HG03039 (cell line): ENCODE measurements around the gene ZNF761.
A peak's percentile ranks its signal among the peaks of the same experiment; 100 is the strongest.
"Not testable (repeated sequence)": the region's sequence is repeated elsewhere in the genome, so short reads cannot be mapped to it uniquely, and the experiment has no call there.

Experiments used
- ATAC-seq: cut with Tn5 transposase; IDR thresholded peaks from one replicate; pipeline ENCODE4 v1.9.1; 2021; ENCODE audit warnings: mild to moderate bottlenecking, moderate library complexity; ENCODE audit not compliant: unreplicated experiment

The ZNF761 gene

DNA sequence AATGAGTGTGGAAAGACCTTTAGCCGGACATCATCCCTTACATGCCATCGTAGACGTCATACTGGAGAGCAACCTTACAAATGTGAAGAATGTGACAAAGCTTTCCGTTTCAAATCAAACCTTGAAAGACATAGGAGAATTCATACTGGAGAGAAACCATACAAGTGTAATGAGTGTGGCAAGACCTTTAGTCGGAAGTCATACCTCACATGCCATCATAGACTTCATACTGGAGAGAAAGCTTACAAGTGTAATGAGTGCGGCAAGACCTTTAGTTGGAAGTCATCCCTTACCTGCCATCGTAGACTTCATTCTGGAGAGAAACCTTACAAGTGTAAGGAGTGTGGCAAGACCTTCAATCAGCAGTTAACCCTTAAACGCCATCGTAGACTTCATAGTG is 24.0 kb downstream of the ZNF761 start:
- ATAC-seq, result no peak

DNA sequence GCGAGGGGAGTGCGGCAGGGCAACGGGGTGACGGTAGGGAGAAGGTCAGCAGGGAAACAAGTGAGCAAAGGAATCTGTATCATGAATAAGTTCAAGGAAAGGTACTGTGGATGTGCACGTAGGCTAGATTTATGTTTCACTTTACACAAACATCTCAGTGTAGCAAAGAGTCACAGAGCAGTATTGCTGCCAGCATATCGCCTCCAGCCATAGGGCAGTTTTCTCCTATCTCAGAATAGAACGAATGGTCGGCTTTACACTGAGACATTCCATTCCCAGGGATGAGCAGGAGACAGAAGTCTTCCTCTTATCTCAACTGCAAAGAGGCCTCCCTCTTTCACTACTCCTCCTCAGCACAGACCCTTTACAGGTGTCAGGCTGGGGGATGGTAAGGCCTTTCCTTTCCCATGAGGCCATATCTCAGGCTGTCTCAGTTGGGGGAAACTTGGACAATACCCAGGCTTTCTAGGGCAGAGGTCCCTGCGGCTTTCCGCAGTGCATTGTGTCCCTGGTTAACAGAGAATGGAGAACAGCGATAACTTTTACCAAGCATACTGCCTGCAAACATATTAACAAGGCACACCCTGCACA is 28.4 kb downstream of the ZNF761 start:
- not testable (repeated sequence) for ATAC-seq

DNA sequence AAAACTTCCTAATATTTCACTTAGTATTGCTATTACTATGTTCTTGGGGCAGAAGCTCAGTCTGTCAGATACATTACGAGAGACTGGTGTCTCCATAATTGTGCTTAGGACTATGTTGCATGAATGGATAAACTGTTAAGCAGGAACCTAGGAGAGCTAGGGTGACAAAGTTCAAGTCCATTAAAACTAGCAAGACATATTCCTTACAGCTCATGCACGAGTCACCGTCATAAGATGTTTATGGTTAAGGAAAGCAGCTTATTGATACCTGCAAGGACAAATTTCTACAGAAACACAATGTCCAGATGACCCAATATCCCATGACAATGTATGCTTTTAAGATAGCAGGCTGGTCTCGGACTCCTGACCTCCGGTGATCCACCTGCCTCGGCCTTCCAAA is 30.1 kb downstream of the ZNF761 start:
- no peak for ATAC-seq

DNA sequence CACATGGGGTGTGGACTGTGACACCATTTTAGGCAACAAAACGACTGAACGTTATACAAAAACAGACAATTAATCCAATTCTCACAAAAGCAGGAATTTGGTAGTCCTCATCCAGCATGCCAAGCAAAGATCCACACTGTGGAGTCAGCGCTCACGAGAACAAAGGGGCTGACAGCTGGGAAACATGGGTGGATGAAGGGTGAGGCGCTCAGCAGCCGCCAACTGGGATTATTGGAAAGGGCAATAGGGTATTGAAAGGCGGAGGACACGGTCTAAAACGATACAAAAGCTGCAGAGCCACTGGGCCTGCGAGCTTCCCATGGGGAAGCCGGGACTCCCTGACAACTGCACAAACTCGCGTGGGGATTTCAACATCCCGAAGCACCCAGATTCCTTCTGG is 31.1 kb downstream of the ZNF761 start:
- no peak for ATAC-seq

DNA sequence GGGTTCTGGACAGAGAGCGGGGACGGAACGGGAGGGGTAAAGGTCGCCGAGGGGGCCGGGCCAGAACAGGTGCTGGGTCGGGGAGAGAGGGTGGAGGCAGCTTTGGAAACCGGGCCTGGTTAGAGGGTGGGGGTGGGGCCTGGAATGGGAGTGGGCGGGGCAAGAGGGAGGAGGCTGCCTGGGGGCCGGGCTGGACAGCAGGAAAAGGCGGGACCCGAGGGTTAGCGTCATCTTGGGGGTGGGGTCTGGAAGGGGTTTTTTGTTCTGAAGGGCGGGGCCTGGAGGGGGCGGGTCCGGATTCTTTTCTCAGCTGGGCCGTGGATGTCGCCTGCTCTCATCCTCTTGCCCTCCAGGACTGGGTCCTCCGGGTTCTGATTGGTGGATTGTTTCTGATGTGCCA is 31.5 kb downstream of the ZNF761 start:
- ATAC-seq, result no peak

DNA sequence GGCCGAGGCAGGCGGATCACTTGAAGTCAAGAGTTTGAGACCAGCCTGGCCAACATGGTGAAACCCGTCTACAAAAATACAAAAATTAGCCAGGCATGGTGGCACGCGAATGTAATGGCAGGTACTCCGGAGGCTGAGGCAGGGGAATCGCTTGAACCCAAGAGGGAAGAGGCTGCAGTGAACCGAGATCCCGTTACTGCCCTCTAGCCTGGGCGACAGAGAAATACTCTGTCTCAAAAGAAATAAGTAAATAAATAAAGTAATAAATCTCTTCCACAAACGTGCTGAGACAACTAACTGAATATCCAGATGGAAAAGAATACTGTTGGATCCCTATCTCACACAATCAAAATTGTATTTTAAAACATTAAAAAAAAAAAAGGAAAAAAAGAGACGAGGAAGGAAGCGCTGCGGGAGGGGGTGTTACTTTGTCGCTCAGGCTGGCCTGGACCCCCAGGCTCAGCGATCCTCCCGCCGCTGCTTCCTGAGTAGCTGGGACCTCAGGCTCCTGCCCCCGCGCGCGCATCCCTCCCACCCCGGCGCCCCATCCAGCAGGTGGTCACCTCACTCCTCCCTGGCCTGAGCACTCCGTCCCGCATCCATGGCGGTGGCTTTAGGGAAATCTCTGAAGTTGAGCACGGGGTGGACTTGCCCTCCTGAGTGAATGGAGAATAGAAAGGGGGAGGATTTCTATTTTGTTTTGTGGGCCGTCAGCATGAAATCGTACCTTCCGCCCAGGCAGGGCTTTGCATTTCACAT is 35.1 kb downstream of the ZNF761 start:
- ATAC-seq, result no peak

DNA sequence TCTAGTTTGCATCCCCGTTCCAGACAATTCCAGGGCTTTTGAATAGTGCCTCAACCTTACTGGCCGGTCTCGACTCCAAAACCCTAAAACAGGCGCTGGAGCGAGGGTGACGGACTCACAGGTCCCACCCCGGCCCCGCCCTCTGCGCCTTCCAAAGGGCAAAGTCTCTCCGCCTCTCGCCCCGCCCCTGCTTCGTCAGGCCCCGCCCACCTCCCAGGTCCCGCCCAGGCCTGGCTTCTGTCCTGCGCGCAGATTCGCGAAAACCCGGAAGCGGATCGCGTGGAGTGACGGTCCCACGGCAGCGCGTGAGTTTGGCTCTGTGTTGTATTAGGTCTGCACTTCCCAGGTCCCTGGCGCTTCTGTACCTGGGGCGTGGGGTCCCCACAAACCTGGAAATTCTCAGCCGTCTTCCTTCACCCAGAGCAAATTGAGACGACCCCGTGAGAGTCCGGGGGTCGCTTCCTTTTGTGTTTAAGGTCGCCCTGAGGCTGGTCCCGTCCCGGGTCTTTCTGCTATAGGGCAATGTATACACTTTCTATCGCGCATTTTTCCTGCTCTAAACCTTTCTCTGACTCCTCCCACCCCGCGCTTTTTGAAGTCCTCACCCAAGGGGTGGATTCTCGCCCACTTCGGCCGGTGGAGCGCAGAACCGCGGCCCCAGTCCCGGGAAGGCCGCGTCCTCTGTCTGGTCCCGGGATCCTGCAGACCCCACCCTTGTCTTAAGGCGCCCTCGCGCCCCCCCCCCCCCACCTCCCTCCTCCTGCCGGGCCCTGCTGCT is 35.9 kb downstream of the ZNF761 start, which contains the start of gene ZNF813:
Gene ZNF813 (plus strand): TSS at position 249 of the 778 bp plus-strand sequence. CDS start 16,090 bp downstream, outside the sequence.
- ATAC-seq, result peak; percentile 83

DNA sequence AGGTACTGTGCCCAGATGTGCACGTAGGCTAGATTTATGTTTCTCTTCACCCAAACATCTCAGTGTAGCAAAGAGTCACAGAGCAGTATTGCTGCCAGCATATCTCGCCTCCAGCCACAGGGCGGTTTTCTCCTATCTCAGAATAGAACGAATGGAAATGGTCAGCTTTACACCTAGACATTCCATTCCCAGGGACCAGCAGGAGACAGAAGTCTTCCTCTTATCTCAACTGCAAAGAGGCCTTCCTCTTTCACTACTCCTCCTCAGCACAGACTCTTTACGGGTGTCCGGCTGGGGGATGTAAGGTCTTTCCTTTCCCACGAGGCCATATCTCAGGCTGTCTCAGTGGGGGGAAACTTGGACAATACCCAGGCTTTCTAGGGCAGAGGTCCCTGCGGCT is 36.8 kb downstream of the ZNF761 start:
- not testable (repeated sequence) for ATAC-seq

DNA sequence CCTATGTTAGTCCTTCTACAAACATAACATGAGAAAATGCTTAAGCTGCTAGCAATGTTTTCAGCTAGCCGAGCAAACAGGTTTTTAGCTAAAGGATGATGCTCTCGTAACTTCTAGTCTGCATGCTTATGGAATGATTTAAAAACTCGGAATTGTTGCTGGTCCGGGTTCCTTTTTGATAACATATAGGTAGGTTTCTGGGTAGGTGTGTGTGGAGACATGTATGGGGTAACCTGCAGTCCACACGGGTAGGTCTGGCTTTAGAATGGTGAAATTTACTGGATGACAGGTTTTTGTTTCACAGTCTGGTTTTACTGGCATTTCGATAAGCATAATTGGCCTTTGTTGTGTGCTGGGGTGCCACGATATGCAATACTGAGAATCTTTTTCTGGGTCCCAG is 40.1 kb downstream of the ZNF761 start:
- no peak for ATAC-seq

DNA sequence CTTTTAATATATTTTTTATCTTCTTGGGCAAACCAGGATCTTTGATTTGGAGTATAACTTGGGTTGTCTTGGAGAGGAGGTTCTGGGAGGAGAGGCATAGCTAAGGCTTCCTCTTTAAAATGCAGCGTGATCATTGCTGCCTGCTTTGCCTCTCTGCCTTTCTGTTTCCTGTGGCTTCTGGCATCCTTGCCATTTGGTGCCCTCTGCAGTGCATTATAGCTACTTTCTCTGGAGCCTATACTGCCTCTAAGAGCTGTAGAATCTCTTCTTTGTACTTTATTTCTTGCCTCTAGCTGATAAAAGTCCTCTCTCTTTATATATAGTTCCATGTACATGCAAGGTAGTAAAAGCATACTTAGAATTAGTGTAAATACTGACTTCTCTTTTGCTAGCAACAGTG is 43.0 kb downstream of the ZNF761 start:
- not testable (repeated sequence) for ATAC-seq

DNA sequence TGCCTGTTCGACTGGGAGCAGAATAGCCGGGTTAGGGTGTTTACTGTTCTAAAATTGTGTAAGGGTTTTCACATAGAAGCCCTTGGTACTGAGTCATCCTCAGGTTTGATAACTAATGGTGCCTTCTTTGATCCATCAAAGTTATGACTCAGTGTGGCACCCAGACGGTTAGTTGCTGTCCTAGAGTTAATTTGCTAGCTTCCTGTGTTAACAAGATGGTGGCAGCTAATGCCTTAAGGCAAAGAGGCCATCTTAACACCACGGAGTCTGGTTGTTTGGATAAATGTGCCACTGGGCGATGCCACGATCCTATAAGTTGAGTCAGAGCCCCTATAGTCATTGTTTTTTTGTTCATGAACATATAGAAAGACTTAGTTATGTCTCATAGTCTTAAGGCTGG is 43.7 kb downstream of the ZNF761 start:
- ATAC-seq, result not testable (repeated sequence)

DNA sequence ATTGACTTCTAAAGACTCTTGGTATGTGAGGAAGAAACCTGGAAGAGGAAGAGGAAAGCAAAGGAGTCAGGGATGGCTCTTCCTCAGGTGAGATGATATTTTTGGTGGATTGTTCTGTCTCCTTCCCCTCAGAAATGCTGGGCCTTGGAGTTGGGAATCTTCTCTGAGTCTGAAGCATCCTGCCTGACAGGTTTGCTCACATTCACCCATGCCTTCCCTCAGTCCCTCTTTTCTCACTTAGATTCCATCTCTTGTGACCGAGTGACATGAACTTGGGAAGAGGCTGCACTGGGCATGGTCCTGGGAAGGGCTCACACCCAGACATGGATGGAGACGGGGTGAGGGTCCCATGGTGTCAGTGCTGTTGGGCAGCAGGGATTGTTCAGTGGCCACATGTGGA is 52.0 kb downstream of the ZNF761 start:
- ATAC-seq, result not testable (repeated sequence)

DNA sequence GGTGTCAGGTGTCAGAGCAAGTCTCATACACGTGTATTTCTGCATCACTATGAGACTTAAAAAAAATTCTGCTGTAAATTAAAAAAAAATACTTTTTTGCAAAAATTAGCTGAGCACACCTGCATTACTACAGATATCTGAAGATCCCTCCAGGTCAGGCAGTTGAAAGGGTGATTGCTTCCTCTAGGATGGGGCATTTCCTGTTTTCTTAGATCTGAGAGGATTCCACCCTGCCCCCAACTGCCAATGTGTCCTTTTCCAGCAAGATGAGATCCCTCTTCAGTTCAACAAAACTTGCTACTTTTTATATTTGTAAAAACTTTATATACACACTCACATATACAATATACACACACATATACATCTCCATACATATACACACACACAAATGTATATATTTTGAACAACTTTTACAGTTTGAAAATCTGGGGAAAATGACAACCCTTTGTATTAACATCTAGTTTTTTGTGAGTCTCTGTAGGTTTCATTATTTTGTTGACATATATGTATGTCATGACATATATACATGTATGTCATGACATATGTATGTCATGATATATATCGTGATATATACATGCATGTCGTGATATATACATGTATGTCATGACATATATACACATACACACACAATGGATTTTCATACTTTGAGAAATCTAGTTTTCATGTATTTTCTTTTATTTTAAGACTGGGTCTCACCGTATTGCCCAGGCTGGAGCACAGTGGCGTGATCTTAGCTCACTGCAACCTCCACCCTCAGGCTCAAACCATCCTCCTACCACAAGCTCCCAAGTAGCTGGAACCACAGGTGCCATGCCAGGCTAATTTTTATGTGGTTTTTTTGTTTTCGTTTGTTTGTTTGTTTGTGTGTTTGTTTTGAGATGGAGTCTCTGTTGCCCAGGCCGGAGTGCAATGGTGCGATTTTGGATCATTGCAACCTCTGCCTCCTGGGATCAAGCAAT is 53.5 kb downstream of the ZNF761 start:
- ATAC-seq, result no peak

DNA sequence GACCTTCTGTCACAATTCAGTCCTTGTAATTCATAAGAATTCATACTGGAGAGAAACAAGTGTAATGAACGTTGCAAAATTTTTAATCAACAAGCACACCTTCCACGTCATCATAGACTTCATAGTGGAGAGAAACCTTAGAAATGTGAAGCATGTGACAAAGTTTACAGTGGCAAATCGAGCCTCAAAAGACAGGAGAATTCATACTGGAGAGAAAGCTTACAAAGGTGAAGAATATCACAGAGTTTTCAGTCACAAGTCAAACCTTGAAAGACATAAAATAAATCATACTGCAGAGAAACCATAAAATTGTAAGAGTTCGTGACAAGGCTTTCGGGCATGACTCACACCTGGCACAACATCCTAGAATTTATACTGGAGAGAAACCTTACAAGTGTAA is 60.4 kb downstream of the ZNF761 start:
- no peak for ATAC-seq

DNA sequence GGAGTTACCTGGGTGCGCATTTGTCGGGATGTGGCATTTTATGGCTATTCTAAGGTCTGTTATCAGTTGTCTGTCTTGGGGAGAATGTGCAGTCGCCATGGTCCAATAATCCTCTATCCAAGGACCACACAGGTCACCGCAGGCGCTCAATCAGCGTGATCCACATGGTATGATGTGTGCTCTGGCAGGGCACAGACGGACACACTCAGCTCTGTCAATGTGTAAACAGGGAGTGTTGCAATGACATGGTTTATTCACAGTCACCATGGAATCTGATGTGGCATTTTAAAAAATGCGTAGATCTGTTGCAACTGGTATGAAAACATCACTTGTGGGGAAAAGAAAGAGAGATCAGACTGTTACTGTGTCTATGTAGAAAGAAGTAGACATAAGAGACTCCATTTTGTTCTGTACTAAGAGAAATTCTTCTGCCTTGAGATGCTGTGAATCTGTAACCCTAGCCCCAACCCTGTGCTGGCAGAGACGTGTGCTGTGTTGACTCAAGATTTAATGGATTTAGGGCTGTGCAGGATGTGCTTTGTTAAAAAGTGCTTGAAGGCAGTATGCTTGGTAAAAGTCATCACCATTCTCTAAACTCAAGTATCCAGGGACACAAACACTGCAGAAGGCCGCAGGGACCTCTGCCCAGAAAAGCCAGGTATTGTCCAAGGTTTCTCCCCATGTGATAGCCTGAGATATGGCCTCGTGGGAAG is 65.7 kb downstream of the ZNF761 start:
- not testable (repeated sequence) for ATAC-seq

DNA sequence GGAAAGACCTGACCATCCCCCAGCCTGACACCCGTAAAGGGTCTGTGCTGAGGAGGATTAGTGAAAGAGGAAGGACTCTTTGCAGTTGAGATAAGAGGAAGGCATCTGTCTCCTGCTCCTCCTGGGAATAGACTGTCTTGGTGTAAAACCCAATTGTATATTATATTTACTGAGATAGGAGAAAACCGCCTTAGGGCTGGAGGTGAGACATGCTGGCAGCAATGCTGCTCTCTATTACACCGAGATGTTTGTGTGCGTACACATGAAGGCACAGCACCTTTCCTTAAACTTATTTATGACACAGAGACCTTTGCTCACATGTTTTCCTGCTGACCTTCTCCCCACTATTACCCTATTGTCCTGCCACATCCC is 66.2 kb downstream of the ZNF761 start:
- ATAC-seq, result not testable (repeated sequence)

DNA sequence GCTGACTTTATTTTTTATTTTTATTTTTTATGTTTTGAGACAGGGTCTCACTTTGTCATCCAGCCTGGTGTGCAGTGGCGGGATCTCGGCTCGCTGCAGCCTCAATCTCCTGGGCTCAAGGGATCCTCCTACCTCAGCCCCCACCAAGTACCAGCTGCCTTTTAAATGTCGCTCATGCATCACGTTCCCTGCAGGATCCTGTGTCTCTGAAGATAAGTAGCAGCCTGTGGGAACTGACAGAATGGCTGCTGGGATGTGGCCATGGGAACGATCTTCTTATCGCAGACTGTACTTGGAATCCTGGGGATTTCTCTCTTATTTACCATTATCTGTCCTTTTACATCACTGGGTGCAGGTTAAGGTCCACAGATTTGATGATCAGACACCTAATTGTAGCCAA is 71.4 kb downstream of the ZNF761 start:
- ATAC-seq, result not testable (repeated sequence)

DNA sequence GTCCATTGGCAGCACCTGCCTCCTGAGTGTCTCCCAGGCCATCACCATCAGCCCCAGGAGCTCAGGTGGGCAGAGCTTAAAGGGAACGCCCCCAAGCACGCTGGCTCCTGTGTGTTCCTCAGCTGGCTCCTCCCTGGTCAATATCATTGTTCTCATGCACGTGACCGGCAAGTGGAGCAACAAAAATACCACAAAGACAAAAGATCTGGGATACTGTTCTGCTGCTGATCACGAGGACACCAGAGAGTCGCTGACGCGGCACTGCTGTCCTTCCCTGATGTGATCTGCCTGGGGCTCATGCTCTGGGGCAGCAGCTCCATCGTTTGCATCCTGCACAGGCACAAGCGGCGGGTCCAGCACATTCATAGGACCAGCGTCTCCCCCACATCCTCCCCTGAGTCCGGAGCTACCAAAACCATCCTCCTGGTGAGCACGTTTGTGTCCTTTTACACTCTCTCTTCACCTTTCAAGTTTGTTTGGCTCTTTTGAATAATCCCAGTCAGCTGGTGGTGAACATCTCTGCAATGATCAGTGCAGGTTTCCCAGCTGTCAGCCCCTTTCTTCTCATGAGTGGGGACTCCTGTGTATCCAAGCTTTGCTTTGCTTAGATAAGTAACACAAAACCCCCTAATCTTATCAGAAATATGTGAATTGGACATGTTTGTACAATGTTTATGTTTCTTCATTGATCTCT is 72.0 kb downstream of the ZNF761 start:
- ATAC-seq, result not testable (repeated sequence)

DNA sequence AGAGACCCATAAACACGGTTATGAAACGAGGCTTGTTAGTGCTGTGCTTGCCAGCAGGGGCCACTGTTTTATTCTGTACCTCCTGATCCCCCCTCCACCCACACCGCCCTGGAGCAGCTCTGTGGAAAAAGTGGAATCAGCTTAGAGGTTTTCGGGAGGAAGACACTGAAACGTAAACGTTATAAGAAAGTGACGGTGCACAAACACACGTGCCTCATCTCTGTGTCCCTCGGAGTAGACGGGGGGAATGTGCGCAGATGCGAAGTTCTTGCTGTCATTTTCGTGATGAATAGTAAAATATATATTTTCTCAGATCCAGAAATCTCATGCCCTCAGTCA is 72.5 kb downstream of the ZNF761 start:
- not testable (repeated sequence) for ATAC-seq

DNA sequence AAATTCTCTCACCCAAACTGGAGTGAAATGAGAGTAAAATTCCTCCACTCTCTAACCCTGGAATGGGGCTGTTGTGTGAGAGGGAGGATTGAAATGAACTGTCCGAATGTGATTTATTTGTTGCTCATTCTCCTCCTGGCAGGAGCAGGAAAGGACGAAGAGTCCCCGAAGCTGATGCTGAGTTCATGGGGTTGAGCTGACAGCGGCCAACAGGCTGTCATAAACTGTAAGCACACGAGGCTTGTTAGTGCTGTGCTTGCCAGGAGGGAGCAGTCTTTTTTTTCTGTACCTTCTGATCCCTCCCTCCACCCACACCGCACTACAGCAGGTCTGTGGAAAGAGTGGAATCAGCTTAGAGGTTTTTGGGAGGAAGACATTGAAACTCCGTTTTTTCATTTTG is 73.1 kb downstream of the ZNF761 start:
- ATAC-seq, result no peak
